Panc1 (cell line): ENCODE measurements around the gene ALG13.

Source experiments
- POLR2AphosphoS5 ChIP-seq: IDR thresholded peaks from 2 replicates; pipeline ENCODE4 v1.6.1; 2012; ENCODE audit warnings: mild to moderate bottlenecking, low read depth, low read length, moderate library complexity
- REST ChIP-seq, 2 experiments: IDR thresholded peaks; 2 replicates each; pipeline ENCODE4 v1.6.1; 2011 to 2012; ENCODE audit warnings: low read depth in 2 of 2, control low read depth in 1 of 2, low read length in 1 of 2, mild to moderate bottlenecking in 1 of 2, moderate library complexity in 1 of 2; ENCODE audit not compliant: insufficient read depth in 1 of 2
- TCF7L2 ChIP-seq: IDR thresholded peaks from 2 replicates; pipeline ENCODE4 v1.6.1; 2011; ENCODE audit warnings: mild to moderate bottlenecking, low read depth, low read length, inconsistent platforms
- TF ChIP-seq, protein P1 (sequence below): fragments of 450-650 bp; IDR thresholded peaks from 2 replicates; pipeline ENCODE4 v1.5.1; 2017; ENCODE audit warnings: mild to moderate bottlenecking

- TF ChIP-seq, protein P1, sequence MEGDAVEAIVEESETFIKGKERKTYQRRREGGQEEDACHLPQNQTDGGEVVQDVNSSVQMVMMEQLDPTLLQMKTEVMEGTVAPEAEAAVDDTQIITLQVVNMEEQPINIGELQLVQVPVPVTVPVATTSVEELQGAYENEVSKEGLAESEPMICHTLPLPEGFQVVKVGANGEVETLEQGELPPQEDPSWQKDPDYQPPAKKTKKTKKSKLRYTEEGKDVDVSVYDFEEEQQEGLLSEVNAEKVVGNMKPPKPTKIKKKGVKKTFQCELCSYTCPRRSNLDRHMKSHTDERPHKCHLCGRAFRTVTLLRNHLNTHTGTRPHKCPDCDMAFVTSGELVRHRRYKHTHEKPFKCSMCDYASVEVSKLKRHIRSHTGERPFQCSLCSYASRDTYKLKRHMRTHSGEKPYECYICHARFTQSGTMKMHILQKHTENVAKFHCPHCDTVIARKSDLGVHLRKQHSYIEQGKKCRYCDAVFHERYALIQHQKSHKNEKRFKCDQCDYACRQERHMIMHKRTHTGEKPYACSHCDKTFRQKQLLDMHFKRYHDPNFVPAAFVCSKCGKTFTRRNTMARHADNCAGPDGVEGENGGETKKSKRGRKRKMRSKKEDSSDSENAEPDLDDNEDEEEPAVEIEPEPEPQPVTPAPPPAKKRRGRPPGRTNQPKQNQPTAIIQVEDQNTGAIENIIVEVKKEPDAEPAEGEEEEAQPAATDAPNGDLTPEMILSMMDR: no peak
- TF ChIP-seq TCF7L2 (no peak), POLR2AphosphoS5 (no peak), REST (IDR thresholded peaks at IDR 0.05; ENCODE audit: insufficient read depth in 1 of 2, low read depth in 2 of 2, low read length in 1 of 2) (no peak)
Measured at GRCh38 chrX:111650845-111651244, 30.1 kb upstream of the ALG13 start.
